ENCODE results near the gene ETS1. TPM values are rescaled to one million over a fixed set of nuclear protein-coding genes. Genes with fewer than 3 reads are reported as not detected.

The ETS1 gene
- total RNA-seq: 10 to 100 TPM; 19.3 to 37.6 TPM

GRCh38 chr11:128587415-128587814 is at the start of gene ETS1:
TSS of gene ETS1 (minus strand) at chr11:128587558. CDS start at chr11:128573130, 14,428 bp downstream.
- no peaks in the 10 kb centered on the region for H3K4me1 ChIP-seq
- no peaks in the 10 kb centered on the region for H3K27me3 ChIP-seq
- no peaks in the 10 kb centered on the region for H3K9me3 ChIP-seq
- intact Hi-C loops (cut with DNase I): no loop called here
- no peak for TF ChIP-seq CTCF (IDR thresholded peaks at IDR 0.05)
- no peak within 1 kb of the TSS for H3K27ac ChIP-seq
- H3K9ac ChIP-seq (ENCODE audit: low read depth in 2 of 2, low read length in 2 of 2): no peak within 1 kb of the TSS
- no peak within 1 kb of the TSS for H3K4me3 ChIP-seq
- no peaks in the 10 kb centered on the region for H3K36me3 ChIP-seq
- no peak for DNase-seq

- H3K27me3 ChIP-seq: no peaks in the 10 kb centered on the region
- no peak overlapping the region for H3K27ac ChIP-seq
- no peak for TF ChIP-seq CTCF (IDR thresholded peaks at IDR 0.05)
- no peak overlapping the region for H3K9ac ChIP-seq (ENCODE audit: low read depth in 2 of 2, low read length in 2 of 2)
- no peaks in the 10 kb centered on the region for H3K9me3 ChIP-seq
- no peaks in the 10 kb centered on the region for H3K4me1 ChIP-seq
- intact Hi-C loops (cut with DNase I): loop anchor here (5.0 to 10.0 kb wide), 2 partner anchors 200 to 347 kb away; no protein-coding TSS in a partner anchor
- H3K4me3 ChIP-seq: no peak overlapping the region
- DNase-seq: no peak
- no peaks in the 10 kb centered on the region for H3K36me3 ChIP-seq
Measured at GRCh38 chr11:128634395-128634794, 47.0 kb upstream of the ETS1 start.

GRCh38 chr11:128633384-128633965 is 46.1 kb upstream of the ETS1 start:
- no peaks in the 10 kb centered on the region for H3K9me3 ChIP-seq
- DNase-seq: no peak
- no peaks in the 10 kb centered on the region for H3K27me3 ChIP-seq
- no peak overlapping the region for H3K4me3 ChIP-seq
- no peak overlapping the region for H3K27ac ChIP-seq
- TF ChIP-seq CTCF (IDR thresholded peaks at IDR 0.05): no peak
- H3K36me3 ChIP-seq: no peaks in the 10 kb centered on the region
- H3K9ac ChIP-seq (ENCODE audit: low read depth in 2 of 2, low read length in 2 of 2): no peak overlapping the region
- H3K4me1 ChIP-seq: no peaks in the 10 kb centered on the region
- intact Hi-C loops (cut with DNase I): loop anchor here (5.0 to 10.0 kb wide), 2 partner anchors 201 to 346 kb away; no protein-coding TSS in a partner anchor

GRCh38 chr11:128632141-128632791 is 44.9 kb upstream of the ETS1 start:
- Histone ChIP-seq H3K9ac (ENCODE audit: low read depth in 2 of 2, low read length in 2 of 2) (no peak overlapping the region), H3K36me3 (no peaks in the 10 kb centered on the region), H3K27me3 (no peaks in the 10 kb centered on the region), H3K27ac (no peak overlapping the region), H3K4me3 (no peak overlapping the region), H3K4me1 (no peaks in the 10 kb centered on the region), H3K9me3 (no peaks in the 10 kb centered on the region)
- TF ChIP-seq CTCF (IDR thresholded peaks at IDR 0.05): peak; percentile 77
- intact Hi-C loops (cut with DNase I): loop anchor here (5.0 to 10.0 kb wide), 2 partner anchors 203 to 345 kb away; no protein-coding TSS in a partner anchor
- DNase-seq: no peak

- DNase-seq: peak; percentile 93
- H3K9me3 ChIP-seq: no peaks in the 10 kb centered on the region
- H3K4me3 ChIP-seq: no peak overlapping the region
- TF ChIP-seq CTCF (IDR thresholded peaks at IDR 0.05): peak; percentile 92
- no peaks in the 10 kb centered on the region for H3K36me3 ChIP-seq
- intact Hi-C loops (cut with DNase I): loop anchor here (2.0 to 10.0 kb wide), 3 partner anchors 204 to 458 kb away; no protein-coding TSS in a partner anchor
- H3K27ac ChIP-seq: no peak overlapping the region
- peak overlapping the region in 1 of 2 donors; percentile 36 for H3K9ac ChIP-seq (ENCODE audit: low read depth in 2 of 2, low read length in 2 of 2)
- no peaks in the 10 kb centered on the region for H3K27me3 ChIP-seq
- H3K4me1 ChIP-seq: no peaks in the 10 kb centered on the region
Measured at GRCh38 chr11:128630367-128631230, 43.2 kb upstream of the ETS1 start.

All from colonic mucosa (tissue), 4 donors.